A549 treated with dexamethasone at 1 μM for 4 hours (cell line): ENCODE data around the gene LCA5L. TPM values are rescaled to one million over a fixed set of nuclear protein-coding genes. Genes with fewer than 3 reads are reported as not detected.

ENCODE experiments used
- total RNA-seq: library from RNA; stranded (reverse); fragments of 200-300 nt; extraction: Qiagen RNA extraction; gene quantifications from 5 replicates; pipeline ENCODE4 v1.2.3, GENCODE V29; 2022

The LCA5L gene
- 1.2 to 1.8 TPM (median 1.5 TPM) in 5 replicates for total RNA-seq

GRCh38 chr21:39445321-39446269 lies at the start of gene LCA5L:
TSS of gene LCA5L (minus strand) at chr21:39445778. CDS start at chr21:39428493, 17,285 bp downstream.

GRCh38 chr21:39451332-39452206 lies 6.0 kb upstream of the LCA5L start, which contains the start of gene SH3BGR:
TSS of gene SH3BGR (plus strand) at chr21:39451970. CDS start at chr21:39452097, 127 bp downstream.

Other genes with a start within 250 kb of the LCA5L start
- gene BRWD1, start 132.1 kb downstream of the LCA5L start, total RNA-seq: 6.9 to 11.1 TPM (median 9.6 TPM) in 5 replicates
- gene HMGN1, start 96.7 kb downstream of the LCA5L start, total RNA-seq: 164 to 215 TPM (median 171 TPM) in 5 replicates
- gene SH3BGR, start 6.2 kb upstream of the LCA5L start, total RNA-seq: 0.26 to 1.4 TPM (median 0.60 TPM) in 5 replicates
- gene B3GALT5, start 167.2 kb upstream of the LCA5L start, total RNA-seq: 0.09 to 0.14 TPM (median 0.13 TPM) in 5 replicates